RWPE2 (cell line): ENCODE measurements around the gene ABRAXAS1.
A peak's percentile ranks its signal among the peaks of the same experiment; 100 is the strongest.
"Not testable (repeated sequence)": the region's sequence is repeated elsewhere in the genome, so short reads cannot be mapped to it uniquely, and the experiment has no call there.

Source experiments
- ATAC-seq: fragments of 200-7000 bp; cut with Tn5 transposase; 3 replicates; pipeline ENCODE4 v1.9.1; 2021; ENCODE audit warnings: low read depth
- DNase-seq: peaks from one replicate; pipeline ENCODE4 v3.0.0-alpha.2; 2020; ENCODE audit warnings: low spot score
- H3K27ac ChIP-seq: fragments of 450-650 bp; 2 replicates; pipeline ENCODE4 v1.5.1; 2017; ENCODE audit warnings: mild to moderate bottlenecking; ENCODE audit not compliant: poor library complexity, severe bottlenecking
- H3K27me3 ChIP-seq: fragments of 250-450 bp; sonication (Bioruptor Pico); 2 replicates; pipeline ENCODE4 v1.5.1; 2021; ENCODE audit warnings: mild to moderate bottlenecking, moderate library complexity; ENCODE audit not compliant: insufficient read depth, poor library complexity, severe bottlenecking
- H3K36me3 ChIP-seq: fragments of 250-450 bp; sonication (Bioruptor Pico); 2 replicates; pipeline ENCODE4 v1.5.1; 2020; ENCODE audit warnings: low read depth, mild to moderate bottlenecking, moderate library complexity
- H3K4me1 ChIP-seq: fragments of 250-450 bp; sonication (Bioruptor Pico); 2 replicates; pipeline ENCODE4 v1.5.1; 2021; ENCODE audit warnings: mild to moderate bottlenecking, moderate library complexity; ENCODE audit not compliant: insufficient read depth, poor library complexity, severe bottlenecking
- H3K4me3 ChIP-seq: fragments of 250-450 bp; sonication (Bioruptor Pico); 2 replicates; pipeline ENCODE4 v1.5.1; 2021; ENCODE audit warnings: mild to moderate bottlenecking, moderate library complexity; ENCODE audit not compliant: severe bottlenecking
- H3K9me3 ChIP-seq: fragments of 250-450 bp; sonication (Bioruptor Pico); 2 replicates; pipeline ENCODE4 v1.5.1; 2021; ENCODE audit warnings: mild to moderate bottlenecking, moderate library complexity; ENCODE audit not compliant: severe bottlenecking
- TF ChIP-seq, protein P1 (sequence below): fragments of 450-650 bp; IDR thresholded peaks from one replicate; pipeline ENCODE4 v1.5.1; 2017; ENCODE audit warnings: mild to moderate bottlenecking, moderate library complexity; ENCODE audit not compliant: poor library complexity, severe bottlenecking

The ABRAXAS1 gene

DNA sequence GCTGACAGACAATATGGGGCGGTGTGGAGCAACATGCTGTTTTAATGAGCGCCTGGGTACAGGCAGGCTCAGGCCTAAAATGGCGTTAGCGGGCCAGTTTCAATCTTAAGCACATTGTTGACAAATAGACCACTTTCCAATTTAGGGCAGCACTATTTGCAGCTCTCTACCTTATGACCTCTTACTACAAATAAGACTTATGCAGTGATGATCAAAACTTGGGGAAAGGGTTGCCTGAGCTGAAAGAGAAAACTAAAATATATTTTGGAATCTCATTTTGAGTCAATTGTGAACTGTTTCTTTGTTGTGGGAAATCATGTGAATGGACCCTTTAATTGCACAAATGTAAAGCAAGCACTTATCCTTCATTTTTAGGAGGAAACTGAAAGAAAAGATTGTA is 25.5 kb upstream of the ABRAXAS1 start:
- H3K4me1 ChIP-seq = no peaks in the 10 kb centered on the region
- H3K27me3 ChIP-seq = no peaks in the 10 kb centered on the region
- DNase-seq (no peak), ATAC-seq (no peak)
- no peaks in the 10 kb centered on the region for H3K9me3 ChIP-seq
- no peak overlapping the region for H3K27ac ChIP-seq
- no peak overlapping the region for H3K4me3 ChIP-seq
- H3K36me3 ChIP-seq = no peaks in the 10 kb centered on the region
- TF ChIP-seq, protein P1, sequence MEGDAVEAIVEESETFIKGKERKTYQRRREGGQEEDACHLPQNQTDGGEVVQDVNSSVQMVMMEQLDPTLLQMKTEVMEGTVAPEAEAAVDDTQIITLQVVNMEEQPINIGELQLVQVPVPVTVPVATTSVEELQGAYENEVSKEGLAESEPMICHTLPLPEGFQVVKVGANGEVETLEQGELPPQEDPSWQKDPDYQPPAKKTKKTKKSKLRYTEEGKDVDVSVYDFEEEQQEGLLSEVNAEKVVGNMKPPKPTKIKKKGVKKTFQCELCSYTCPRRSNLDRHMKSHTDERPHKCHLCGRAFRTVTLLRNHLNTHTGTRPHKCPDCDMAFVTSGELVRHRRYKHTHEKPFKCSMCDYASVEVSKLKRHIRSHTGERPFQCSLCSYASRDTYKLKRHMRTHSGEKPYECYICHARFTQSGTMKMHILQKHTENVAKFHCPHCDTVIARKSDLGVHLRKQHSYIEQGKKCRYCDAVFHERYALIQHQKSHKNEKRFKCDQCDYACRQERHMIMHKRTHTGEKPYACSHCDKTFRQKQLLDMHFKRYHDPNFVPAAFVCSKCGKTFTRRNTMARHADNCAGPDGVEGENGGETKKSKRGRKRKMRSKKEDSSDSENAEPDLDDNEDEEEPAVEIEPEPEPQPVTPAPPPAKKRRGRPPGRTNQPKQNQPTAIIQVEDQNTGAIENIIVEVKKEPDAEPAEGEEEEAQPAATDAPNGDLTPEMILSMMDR = no peak

DNA sequence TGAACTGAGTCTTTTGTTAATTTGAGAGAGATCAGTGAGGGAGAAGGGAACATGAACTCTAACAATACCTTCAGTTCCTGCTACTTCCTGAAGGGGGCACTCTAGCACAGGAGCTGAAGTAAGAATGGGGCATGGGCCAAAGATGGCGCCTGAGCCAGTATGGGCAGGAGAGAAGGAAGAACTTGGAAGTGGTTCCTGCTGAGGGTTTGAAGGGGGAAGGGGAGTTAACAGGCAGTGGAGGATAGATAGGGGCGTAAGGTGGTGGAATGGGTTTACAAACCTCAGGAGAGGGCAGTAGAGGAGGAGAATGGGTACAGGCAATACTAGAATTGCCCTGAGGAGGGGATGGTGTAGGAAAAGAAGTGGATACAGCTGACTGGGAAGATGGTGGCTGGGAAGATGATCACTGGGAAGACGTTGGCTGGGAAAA is 24.3 kb upstream of the ABRAXAS1 start:
- not testable (repeated sequence) for H3K9me3 ChIP-seq, H3K27ac ChIP-seq, H3K4me3 ChIP-seq, DNase-seq, H3K36me3 ChIP-seq, H3K4me1 ChIP-seq, ATAC-seq, H3K27me3 ChIP-seq
- TF ChIP-seq, protein P1 = peak; percentile 47

DNA sequence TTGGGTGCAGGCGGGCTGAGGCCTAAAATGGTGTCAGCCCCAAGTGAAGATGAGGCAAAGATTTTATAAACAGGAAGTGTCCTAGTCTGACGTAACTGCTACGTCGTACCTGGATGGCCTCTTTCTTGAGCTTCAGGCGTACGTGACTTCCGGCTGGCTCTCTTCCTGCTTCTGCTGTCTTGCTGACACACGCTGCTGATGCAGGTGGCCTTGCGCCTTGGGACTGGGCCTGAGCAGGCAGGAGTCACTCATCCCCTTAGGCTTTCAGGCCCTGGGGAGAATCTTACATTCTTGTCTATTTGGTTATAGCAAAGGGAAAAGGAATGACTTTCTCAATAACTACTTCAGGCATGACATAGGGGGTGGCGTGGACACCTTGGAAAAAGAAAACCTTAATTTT is 20.1 kb upstream of the ABRAXAS1 start:
- no peaks in the 10 kb centered on the region for H3K36me3 ChIP-seq
- ATAC-seq = no peak
- H3K4me3 ChIP-seq = no peak overlapping the region
- no peak for DNase-seq
- H3K27me3 ChIP-seq = no peaks in the 10 kb centered on the region
- TF ChIP-seq, protein P1 = no peak
- H3K4me1 ChIP-seq = no peaks in the 10 kb centered on the region
- H3K27ac ChIP-seq = no peak overlapping the region
- H3K9me3 ChIP-seq = no peaks in the 10 kb centered on the region

DNA sequence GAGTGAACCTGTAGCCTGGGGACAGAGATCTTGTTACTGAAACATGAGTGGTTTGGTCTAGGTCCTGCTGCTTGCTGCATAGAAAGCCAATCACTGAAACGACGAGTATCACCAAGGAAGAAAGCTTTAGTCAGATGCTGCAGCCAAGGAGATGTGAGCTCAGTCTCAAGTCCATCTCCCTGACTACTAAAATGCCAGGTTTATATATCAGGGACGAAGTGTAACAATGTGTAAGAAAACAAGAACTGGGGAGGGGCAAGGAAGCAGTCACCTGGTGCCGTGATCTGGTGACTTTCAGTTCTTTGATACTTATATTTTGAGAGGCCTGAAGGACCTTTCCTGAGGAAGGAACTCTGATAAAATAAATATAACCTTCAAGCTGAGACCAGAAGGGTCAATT is 19.6 kb upstream of the ABRAXAS1 start:
- Histone ChIP-seq H3K9me3 (no peaks in the 10 kb centered on the region), H3K4me3 (no peak overlapping the region), H3K36me3 (no peaks in the 10 kb centered on the region), H3K27me3 (no peaks in the 10 kb centered on the region), H3K27ac (no peak overlapping the region), H3K4me1 (no peaks in the 10 kb centered on the region)
- ATAC-seq = no peak
- TF ChIP-seq, protein P1 = no peak
- DNase-seq = no peak

DNA sequence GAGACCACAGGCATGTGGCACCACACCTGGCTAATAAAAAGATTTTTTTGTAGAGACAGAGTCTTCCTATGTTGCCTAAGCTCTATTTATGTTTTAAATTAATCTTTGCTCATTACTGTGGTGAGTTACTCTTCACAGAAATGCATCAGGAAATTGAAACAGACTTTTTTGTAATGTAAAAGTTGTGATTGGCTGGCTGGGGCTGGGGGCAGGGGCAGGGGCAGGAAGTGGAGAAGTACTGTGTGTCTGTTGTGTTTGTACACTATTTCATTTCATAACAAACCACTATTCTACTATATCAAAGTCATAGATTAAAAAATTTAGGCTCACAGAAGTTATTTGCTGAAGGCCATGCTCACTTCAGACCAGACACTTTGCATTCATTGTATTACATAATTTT is 19.1 kb upstream of the ABRAXAS1 start:
- no peak for ATAC-seq
- TF ChIP-seq, protein P1 = no peak
- no peak for DNase-seq
- no peak overlapping the region for H3K4me3 ChIP-seq
- no peak overlapping the region for H3K27ac ChIP-seq
- H3K9me3 ChIP-seq = no peaks in the 10 kb centered on the region
- no peaks in the 10 kb centered on the region for H3K4me1 ChIP-seq
- H3K36me3 ChIP-seq = no peaks in the 10 kb centered on the region
- no peaks in the 10 kb centered on the region for H3K27me3 ChIP-seq

DNA sequence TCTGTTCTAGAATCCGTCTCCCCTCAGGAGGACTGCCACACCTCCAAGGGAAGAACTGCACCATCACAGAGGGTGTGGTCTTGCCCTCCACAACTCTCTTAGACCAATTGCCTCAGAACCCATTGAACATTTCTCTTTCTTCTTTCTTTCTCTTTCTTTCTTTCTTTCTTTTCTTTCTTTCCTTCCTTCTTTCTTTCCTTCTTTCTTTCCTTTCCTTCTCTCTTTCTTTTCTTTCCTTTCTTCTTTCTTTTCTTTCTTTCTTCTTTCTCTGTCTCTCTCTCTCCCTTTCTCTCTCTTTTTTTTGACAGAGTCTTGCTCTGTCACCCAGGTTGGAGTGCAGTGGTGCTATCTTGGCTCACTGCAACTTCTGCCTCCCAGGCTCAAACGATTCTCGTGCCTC is 16.8 kb upstream of the ABRAXAS1 start:
- not testable (repeated sequence) for H3K4me1 ChIP-seq, H3K9me3 ChIP-seq, H3K4me3 ChIP-seq, ATAC-seq, H3K27me3 ChIP-seq, H3K36me3 ChIP-seq, DNase-seq, H3K27ac ChIP-seq
